Islet of Langerhans (tissue), 1 donor: ENCODE data around the gene ST8SIA6.
"Not testable (repeated sequence)": the region's sequence is repeated elsewhere in the genome, so short reads cannot be mapped to it uniquely, and the experiment has no call there.

Experiments used
- FAIRE-seq: peaks from one replicate; lab custom pipeline; 2011; peaks lifted over from hg19 to GRCh38; lab: Jason Lieb, UNC

The ST8SIA6 gene

DNA sequence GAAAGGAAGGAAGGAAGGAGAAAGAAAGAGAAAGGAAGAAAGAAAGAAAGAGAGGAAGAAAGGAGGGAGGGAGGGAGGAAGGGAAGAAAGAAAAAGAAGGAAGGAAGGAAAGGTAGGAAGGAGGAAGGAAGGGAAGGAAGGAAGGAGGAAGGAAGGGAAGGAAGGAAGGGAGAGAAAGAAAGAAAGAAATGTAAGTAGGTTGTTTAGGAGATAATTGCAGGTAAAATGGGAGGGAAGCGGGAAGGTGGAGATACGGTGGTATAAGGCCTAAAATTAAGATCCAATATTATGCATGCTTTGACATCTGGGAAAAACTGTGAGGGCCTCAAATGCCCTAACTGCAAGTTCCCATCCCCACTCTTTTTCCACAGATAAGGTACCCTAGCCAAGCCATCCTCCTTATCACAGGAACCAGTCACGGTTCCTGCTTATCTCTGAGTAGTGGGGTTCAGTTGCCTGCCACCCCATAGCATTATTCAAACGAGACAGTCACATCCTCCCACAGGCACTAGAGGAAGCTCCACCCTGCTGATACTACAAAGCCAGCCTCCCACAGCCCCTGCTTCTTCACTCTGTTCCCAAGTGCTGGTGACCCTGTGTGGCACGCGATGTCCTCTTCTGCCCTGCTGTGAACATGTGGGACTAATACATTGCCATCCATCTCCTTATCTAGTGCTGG, 28.7 kb downstream of the ST8SIA6 start:
- no peak for FAIRE-seq

DNA sequence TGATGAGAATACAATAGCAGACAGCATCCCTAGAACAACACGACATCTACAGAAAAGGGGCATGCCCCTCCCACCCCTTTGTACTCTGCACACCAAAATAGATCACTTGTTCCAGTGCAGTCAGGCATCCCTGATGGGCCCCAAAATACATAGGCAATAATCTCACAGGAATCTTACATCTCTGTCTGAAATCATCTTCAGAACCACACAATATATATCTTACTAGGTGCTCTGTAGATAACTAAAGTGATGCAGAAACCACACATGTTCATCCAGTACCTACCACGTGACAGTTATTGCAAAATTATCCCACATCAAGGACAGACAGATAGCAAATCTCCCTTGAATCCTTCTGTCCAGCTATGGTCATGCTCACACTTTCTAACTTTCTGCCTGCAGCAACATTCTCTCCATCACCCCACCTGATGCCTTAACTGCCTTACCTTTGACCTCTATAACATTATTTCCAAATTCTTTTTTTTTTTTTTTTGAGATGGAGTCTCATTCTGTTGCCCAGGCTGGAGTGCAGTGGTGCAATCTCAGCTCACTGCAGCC, 30.7 kb downstream of the ST8SIA6 start:
- FAIRE-seq, result no peak

DNA sequence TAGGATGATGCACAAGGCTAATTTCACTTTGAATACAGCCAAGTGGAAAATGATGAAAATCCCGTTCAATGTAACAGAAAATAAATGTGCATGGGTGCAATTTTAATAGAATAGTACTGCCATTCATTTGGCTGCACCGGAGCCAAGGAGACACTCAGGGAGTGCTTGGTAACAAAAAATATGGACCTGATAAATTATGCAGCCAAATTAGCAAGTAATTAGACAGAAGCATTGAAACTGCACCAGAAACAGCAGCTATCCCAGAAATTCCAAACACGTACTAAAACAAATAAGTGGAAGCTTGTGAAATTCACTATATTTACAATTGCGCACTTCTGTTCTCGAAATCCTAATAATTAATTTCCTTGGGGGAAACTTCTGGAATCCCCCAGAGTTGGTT, 31.5 kb downstream of the ST8SIA6 start:
- FAIRE-seq, result no peak

DNA sequence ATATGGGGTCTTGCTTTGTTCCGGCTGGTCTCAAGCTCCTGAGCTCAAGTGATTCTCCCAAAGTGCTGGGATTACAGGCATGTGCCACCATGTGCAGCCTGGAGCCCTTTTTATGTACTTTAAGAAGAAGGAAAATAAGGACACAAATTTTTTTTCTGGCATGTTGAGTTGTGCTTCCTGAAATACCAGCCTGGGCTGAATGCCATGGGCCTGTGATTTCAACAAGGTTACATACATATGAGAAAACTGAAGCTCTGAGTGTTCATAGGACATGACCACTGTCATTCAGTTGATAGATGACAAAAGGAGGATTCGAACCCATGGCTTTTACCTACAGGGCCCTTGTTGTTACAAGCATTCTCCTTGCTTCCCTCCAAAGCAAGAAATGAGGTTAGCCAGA, 36.1 kb downstream of the ST8SIA6 start:
- FAIRE-seq, result no peak

DNA sequence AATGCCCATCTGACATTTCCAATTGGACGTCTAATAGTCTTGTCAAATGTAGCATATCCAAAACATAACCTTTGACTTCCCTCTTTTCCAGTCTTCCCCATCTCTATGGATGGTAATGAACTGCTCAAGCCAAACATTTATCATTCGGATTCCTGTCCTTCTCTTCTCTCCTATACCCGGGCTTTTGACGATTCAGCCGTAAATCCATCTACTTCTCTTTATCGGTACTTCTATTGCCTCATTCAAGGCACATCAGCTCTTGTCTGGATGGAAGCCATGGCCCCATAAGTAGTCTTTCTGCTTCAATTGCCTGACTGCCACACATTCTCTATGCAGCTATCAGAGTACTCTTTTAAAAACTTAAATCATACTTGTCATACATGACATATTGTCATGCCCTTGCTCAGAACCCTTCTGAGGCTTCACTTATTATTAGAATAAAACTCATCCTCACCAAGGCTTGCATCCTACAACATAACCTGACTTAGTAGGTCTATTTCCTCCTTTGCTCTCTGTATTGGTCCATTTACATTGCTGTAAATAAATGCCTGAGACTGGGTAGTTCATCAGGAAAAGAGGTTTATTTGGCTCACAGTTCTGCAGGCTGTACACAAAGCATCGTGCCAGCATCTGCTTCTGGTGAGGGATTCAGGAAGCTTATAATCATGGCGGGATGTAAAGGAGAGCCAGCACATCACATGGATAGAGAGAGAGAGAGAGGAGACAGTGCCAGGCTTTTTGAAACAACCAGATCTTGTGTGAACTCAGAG, 37.8 kb downstream of the ST8SIA6 start:
- FAIRE-seq, result no peak

DNA sequence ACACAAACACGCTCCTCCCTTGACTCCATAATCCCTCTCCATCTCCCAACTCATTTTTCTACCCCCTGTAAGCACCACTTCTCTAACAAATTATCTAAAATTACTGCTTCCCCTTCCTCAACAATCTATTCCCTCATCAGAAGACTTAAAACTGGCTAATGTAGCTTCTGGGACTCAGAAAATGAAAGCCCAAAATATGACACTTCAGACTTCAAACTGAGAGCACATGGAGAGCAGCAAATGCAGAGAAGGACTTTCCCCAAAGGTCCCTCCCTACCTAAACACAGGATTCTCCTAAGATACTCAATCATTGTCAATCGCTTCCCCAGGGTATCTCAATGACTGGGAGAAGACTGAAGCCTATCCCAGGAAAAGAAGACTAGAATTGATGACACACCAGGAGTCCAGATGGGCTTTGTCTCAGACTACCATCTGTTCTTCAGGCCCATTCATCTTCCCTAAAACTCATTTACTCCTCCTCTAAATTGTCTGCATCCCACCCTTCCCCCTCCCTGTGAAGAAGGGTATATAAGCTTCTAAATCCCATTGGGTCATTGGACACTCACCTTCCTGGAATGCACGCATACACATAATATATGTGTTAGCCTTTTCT, 39.2 kb downstream of the ST8SIA6 start:
- FAIRE-seq, result no peak

DNA sequence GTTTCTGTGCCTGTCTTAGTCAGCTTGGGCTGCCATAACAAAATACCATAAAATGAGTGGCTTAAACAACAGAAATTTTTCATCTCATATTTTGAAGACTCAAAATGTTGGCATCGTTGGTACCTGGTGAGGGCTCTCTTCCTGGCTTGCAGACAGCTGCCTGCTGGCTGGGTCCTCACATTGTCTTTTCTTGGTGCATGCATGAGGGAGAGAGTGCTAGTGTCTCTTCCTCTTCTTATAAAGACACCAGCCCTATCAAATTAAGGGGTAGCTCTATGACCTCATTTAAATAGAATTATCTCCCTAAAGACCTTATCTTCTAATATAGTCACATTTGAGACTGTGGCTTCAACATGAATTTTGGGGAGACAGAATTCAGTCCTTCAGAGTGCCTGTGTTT, 39.9 kb downstream of the ST8SIA6 start:
- no peak for FAIRE-seq

DNA sequence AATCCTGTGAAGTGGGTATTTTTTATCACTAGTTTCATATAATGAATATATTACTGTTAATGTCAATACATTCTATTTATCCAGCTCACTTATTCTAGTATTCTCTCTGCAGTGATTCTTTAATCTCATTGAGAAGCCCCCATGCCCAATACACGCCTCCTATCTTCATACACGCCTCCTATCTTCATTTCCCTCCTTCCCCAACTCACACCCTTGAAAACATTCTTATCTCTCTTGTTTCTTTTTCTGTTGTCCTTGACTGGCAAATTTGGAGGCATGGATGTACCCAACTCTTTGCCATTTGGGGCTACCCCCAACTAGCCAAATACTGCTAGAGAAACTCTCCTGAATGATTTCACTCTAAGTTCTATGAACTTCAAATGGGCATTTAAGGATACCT, 40.5 kb downstream of the ST8SIA6 start:
- FAIRE-seq, result no peak

DNA sequence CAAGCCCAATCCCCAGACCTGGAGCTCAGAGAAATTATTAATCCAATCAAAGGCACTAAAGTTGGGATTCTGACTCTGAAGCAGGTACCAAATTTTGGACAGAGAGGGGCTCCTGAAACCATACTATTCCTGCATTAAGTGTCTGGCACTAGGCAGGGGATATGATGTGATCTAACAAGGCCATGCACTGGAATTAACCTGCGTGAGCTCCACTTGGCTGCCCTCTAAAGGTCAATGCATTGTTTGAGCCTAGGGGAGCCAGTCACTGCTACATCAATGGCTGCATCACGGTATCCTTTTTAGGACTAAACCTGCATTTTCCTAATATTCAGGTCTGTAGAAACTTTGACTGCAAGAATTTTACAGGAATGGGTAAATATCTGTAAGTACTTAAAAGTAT, 42.1 kb downstream of the ST8SIA6 start:
- no peak for FAIRE-seq

DNA sequence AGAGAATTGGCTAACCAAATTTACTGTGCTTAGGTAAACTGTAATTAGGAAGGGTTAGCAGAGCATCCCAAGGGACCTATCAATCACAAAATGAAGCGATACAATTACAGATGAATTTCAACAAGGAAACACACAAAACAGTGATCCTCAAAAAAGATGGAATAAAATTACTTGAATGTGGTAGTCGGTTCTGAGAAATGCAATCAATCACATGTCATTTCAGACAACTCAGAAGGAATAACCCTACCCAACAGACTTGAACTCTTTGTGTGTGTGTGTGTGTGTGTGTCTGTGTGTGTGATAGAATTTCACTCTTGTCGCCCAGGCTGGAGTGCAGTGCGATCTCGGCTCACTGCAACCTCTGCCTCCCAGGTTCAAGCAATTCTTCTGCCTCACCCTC, 43.5 kb downstream of the ST8SIA6 start:
- no peak for FAIRE-seq

DNA sequence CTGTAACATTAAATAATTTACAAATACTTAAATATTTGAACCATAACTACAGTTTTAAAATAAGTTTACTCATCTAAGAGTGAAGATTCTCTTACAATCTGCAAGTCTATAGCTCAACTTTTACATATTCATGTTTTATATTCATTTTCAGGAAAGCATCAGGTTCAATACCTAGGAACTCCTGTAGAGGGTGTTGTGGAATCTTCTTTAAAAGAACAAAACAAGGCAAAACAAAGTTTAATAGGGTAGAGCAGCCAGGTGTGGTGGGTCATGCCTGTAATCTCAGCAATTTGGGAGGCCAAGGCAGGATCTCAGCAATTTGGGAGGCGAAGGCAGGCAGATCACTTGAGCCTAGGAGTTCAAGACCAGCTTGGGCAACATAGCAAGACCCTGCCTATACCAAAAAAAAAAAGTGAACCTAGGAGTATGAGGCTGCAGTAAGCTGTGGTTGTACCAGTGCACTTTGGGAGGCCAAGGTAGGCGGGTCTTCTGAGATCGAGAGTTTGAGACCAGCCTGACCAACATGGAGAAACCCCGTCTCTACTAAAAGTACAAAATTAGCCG, 45.1 kb downstream of the ST8SIA6 start:
- FAIRE-seq, result no peak

DNA sequence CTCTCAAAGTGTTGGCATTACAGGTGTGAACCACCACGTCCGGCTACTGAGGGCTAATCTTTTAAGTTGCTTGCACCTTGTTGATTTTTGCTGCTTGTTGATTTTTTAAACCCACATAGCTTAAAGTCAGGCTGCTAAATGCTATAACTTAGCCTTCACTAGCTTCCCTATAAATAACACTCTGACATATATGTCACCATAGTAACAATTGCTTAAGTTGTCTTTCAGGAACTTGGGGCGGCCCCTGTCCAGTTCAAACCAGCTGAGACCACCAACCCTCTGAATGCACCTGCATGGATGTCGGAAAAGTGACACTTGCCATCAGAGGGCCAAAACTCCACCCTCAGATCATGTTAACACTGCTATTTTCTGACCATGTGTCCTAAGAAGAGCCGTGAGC, 47.3 kb downstream of the ST8SIA6 start:
- FAIRE-seq, result no peak

DNA sequence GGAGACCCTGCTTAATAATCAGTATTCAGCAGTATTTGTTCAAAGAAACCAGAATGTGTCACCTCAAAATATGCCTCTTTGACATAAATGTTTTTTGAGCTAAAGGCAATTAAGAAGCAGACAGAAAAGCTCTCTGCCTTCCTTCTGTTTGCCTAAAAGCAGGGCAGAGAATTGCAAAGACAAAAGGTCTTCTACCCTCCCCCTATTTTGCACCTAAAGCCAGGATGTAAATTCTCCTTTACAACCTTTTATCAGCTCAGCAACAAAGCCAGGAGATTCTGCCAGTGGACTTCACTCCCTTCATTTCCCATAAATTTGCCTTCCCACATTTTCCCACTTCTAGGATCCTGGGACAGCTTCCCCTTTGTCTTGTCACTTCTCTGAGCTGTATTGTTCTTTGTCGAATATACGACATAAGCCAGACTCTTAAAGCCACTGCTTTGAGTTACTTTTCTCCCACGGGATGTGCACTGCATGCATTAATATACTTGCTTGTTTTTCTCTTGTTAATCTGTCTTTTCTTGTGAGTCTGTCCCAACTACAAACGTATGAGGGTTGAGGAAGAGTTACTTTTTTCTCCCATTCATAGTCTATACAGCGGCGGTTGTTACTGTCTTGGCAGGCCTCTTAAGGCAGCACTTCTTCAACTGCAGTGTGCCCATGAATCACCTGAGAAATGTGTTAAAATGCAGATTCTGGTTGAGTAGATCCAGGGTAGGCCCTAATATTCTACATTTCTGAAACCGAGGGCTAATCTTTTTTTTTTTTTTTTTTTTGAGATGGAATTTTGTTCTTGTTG, 48.2 kb downstream of the ST8SIA6 start:
- no peak for FAIRE-seq

DNA sequence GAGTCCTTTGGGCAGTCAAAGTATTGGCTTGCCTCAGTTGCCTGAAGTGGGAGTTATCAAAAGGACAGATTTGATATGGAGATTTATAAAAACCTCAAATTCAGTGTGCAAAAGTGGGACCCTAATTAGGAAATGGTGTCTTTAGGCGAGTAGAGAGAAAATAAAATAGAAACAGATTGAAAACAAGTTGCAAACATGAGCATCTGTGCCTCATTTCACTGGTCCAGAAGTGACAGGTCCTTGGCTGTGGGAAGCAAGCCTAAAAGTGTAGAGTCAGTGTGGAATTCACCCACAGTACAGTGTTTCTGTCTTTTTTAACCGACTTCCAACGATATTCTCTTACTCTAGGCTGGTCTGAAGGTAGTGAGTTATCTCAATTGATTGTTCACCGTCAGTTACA, 51.2 kb downstream of the ST8SIA6 start:
- no peak for FAIRE-seq

DNA sequence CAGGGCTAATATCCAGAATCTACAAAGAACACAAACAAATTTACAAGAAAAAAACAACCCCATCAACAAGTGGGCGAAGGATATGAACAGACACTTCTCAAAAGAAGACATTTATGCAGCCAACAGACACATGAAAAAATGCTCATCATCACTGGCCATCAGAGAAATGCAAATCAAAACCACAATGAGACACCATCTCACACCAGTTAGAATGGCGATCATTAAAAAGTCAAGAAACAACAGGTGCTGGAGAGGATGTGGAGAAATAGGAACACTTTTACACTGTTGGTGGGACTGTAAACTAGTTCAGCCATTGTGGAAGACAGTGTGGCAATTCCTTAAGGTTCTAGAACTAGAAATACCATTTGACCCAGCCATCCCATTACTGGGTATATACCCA, 52.4 kb downstream of the ST8SIA6 start:
- FAIRE-seq, result not testable (repeated sequence)

DNA sequence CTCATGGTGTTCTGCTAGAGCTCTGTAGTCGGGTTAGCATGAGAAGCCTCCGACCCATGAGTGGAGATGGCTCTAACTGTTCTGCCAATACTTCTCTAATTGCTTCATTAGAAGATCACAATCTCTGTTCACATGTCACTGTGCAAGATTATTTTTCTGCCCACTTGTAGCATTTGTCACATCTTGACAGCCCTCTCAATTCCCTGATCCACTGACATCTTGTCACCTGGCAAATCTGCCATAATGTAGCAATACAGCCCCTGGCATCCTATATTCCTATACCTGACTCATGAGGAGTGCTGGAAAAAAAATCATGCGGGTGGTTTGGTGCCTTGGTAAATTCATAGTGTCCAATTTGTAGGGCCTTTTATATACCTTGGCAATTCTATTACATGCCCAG, 58.4 kb downstream of the ST8SIA6 start:
- FAIRE-seq, result no peak

DNA sequence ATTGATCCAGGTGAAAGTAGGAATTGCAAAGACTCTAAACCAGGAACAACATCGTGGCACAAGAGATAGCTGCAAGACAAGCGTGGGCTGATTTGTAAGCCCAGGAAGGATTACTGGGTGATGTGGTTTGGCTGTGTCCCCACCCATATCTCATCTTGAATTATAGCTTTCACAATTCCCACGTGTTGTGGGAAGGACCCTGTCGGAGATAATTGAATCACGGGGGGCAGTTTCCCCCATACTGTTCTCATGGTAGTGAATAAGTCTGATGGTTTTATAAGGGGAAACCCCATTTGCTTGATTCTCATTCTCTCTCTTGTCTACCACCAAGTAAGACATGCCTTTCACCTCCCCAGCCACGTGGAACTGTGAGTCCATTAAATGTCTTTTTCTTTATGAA, 59.5 kb downstream of the ST8SIA6 start:
- no peak for FAIRE-seq

DNA sequence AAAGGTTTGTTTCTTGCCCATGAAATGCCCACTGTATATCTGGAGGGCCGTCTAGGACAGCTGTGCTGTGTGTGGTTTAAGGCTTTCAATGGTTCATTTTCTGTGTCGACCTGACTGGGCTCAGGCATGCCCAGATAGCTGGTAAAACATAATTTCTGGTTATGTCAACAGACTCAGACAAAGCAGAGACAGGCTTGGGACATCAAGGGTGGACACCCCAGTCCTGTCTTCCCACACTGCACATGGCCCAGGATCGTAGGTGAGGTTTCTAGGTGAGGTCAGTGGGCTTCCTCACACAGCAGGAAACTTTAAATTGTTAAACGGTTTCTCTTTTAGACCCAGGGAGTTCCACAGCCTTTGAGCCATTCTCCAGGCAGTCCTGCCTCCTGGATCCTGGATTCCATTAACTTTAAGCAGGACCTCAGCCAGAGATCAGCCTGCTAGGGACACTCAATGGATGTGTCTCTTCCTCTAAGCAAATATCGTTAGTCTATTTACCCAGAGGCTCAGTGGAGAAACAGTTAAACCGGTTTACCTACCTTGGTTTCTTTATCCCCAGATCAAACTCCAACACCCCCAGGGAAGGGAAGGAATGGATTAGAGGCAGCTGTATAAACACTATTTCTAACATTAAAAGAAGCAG, 66.4 kb downstream of the ST8SIA6 start:
- no peak for FAIRE-seq

DNA sequence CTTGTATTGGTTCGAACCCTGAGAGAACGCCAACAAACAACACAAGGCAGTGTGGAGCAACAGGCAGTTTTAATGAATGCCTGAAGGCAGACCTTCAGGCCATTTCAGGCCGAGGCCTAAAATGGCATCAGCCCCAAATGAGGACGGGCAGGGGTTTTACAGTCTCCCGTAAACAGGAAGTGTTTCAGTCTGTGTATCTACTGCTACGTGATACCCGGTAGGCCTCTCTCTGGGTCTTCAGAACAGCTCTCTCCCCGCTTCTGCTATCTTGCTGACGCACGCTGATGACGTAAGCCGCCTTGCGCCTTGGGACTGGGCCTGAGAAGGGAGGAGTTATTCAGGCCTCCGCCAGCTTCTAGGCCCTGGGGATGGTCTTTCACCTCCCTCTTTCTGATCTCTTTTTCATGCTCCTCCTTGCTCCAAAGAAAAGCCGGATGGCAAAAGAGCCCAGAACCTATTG, 67.7 kb downstream of the ST8SIA6 start:
- no peak for FAIRE-seq

DNA sequence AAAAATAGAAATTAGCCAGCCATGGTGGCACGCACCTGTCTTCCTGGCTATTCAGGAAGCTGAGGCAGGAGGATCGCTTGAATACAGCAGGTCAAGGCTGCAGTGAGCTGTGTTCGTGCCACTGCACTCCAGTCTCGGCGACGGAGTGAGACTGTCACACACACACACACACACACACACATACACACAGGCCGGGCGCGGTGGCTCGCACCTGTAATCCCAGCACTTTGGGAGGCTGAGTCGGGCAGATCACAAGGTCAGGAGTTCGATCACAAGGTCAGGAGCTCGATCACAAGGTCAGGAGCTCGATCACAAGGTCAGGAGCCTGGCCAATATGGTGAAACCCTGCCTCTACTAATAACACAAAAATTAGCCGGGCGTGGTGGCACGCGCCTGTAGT, 68.4 kb downstream of the ST8SIA6 start:
- FAIRE-seq, result no peak

DNA sequence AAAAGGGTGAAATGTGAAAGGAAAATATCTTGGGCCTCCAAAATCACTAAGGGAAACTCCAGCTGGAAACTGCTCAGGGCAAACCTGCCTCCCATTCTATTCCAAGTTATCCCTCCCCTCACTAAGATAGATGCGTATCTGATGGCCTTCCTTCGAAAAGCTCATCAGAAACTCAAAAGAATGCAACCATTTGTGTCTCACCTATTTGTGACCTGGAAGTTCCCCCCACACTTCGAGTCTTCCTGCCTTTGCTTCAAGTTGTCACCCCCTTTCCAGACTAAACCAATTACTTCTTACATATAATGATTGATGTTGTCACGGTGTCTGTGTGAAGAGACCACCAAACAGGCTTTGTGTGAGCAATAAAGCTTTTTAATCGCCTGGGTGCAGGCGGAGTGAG, 69.3 kb downstream of the ST8SIA6 start:
- no peak for FAIRE-seq
